GM12878 (cell line): ENCODE results near the gene DNAJC15. TPM values are rescaled to one million over a fixed set of nuclear protein-coding genes. Genes with fewer than 3 reads are reported as not detected.
"Not testable (repeated sequence)": the region's sequence is repeated elsewhere in the genome, so short reads cannot be mapped to it uniquely, and the experiment has no call there.

Experiments
- ATAC-seq: fragments of 200-7000 bp; cut with Tn5 transposase; 3 replicates; pipeline ENCODE4 v1.9.1; 2020; ENCODE audit warnings: mild to moderate bottlenecking, moderate library complexity
- BruUV-seq: library from RNA; stranded (reverse); fragments of 400-500 nt; replicated peaks from 2 replicates; lab custom pipeline; 2021; lab: Mats Ljungman, UMichigan
- CTCF ChIA-PET: fragments of 300-600 bp; sonication (Branson Sonifier 250); formaldehyde crosslinking; extraction: SDS; loops from one replicate; lab custom pipeline; 2021; ENCODE audit warnings: inconsistent platforms; lab: Yijun Ruan, JAX
- POLR2A ChIA-PET: fragments of 350-600 bp; formaldehyde crosslinking; extraction: SDS; loops from one replicate; lab custom pipeline; 2021; ENCODE audit warnings: inconsistent platforms; lab: Charles Lee
- RAD21 ChIA-PET: fragments of 300-600 bp; sonication (Branson Sonifier 250); formaldehyde crosslinking; loops from one replicate; lab custom pipeline; 2023; ENCODE audit warnings: antibody characterized with exemption; ENCODE audit not compliant: unreplicated experiment; lab: Charles Lee
- SMC1A ChIA-PET: fragments of 300-600 bp; sonication (Branson Sonifier 250); formaldehyde crosslinking; loops from one replicate; lab custom pipeline; 2023; ENCODE audit not compliant: unreplicated experiment, uncharacterized antibody; lab: Charles Lee
- DNase-seq: peaks from one replicate; pipeline ENCODE4 v3.0.0-alpha.2; 2011; ENCODE audit warnings: low read depth, low spot score
- FAIRE-seq: peaks from 3 replicates; lab custom pipeline; 2011; peaks lifted over from hg19 to GRCh38; lab: Jason Lieb, UNC
- H2AFZ ChIP-seq: 2 replicates; pipeline ENCODE4 v1.6.0; 2011; ENCODE audit warnings: low read depth, low read length, control low read depth; ENCODE audit not compliant: control insufficient read depth
- H3K27ac ChIP-seq: 2 replicates; pipeline ENCODE4 v1.5.1; 2011; ENCODE audit warnings: control low read depth; ENCODE audit not compliant: control insufficient read depth, insufficient read depth
- H3K27me3 ChIP-seq, 2 experiments: replicated peaks in 1 of 2; 2 replicates each; pipeline versions ENCODE4 v1.6.0 to v1.6.1; 2011; ENCODE audit warnings: low read length in 1 of 2; ENCODE audit not compliant: control insufficient read depth in 2 of 2, insufficient read depth in 2 of 2
- H3K36me3 ChIP-seq, 2 experiments: 2 replicates each; pipeline ENCODE4 v1.5.1; 2011; ENCODE audit warnings: low read length in 1 of 2; ENCODE audit not compliant: control insufficient read depth in 2 of 2, insufficient read depth in 2 of 2
- H3K4me1 ChIP-seq: 2 replicates; pipeline ENCODE4 v1.6.1; 2011; ENCODE audit warnings: mild to moderate bottlenecking, low read length, moderate library complexity, mixed read lengths; ENCODE audit not compliant: control insufficient read depth, insufficient read depth
- H3K4me2 ChIP-seq: 2 replicates; pipeline ENCODE4 v1.6.0; 2011; ENCODE audit warnings: control low read depth; ENCODE audit not compliant: control insufficient read depth, insufficient read depth
- H3K4me3 ChIP-seq: fragments of 200-600 bp; sonication (generic); 2 replicates; pipeline ENCODE4 v1.5.1; 2016
- H3K79me2 ChIP-seq: 2 replicates; pipeline ENCODE4 v1.6.0; 2011; ENCODE audit warnings: low read length; ENCODE audit not compliant: control insufficient read depth, insufficient read depth
- H3K9ac ChIP-seq: 2 replicates; pipeline ENCODE4 v1.8.0; 2011; ENCODE audit warnings: low read length, control low read depth, mixed read lengths; ENCODE audit not compliant: control insufficient read depth, insufficient read depth
- H3K9me3 ChIP-seq: replicated peaks from 3 replicates; pipeline ENCODE4 v1.5.1; 2011; ENCODE audit warnings: mild to moderate bottlenecking, low read length; ENCODE audit not compliant: control insufficient read depth, insufficient read depth
- H4K20me1 ChIP-seq: 2 replicates; pipeline ENCODE4 v1.6.0; 2011; ENCODE audit not compliant: control insufficient read depth, insufficient read depth
- ASH2L ChIP-seq: fragments of 300-600, 200-600 bp; sonication (generic); IDR thresholded peaks from 2 replicates; pipeline ENCODE4 v1.6.1; 2017; ENCODE audit warnings: low read depth, mild to moderate bottlenecking, borderline replicate concordance
- BHLHE40 ChIP-seq, 2 experiments: fragments of 450-650 bp in 1 of 2; IDR thresholded peaks; 2 replicates each; pipeline ENCODE4 v1.6.1; 2011 to 2017; ENCODE audit warnings: low read depth in 2 of 2, borderline replicate concordance in 1 of 2, improper control_type of control experiment in 1 of 2, low read length in 1 of 2, mild to moderate bottlenecking in 1 of 2
- ESRRA ChIP-seq: IDR thresholded peaks from 2 replicates; pipeline ENCODE4 v1.6.1; 2012; ENCODE audit warnings: mild to moderate bottlenecking, low read length, improper control_type of control experiment
- FOS ChIP-seq: IDR thresholded peaks from 3 replicates; pipeline ENCODE4 v1.6.1; 2011; ENCODE audit warnings: borderline replicate concordance; ENCODE audit not compliant: insufficient read length; ENCODE audit errors: extremely low read depth
- IKZF2 ChIP-seq, 2 experiments: fragments of 450-650 bp; IDR thresholded peaks; 2 replicates each; pipeline ENCODE4 v1.6.1; 2017; ENCODE audit warnings: mild to moderate bottlenecking in 2 of 2, moderate library complexity in 2 of 2
- NR2C2 ChIP-seq: IDR thresholded peaks from 2 replicates; pipeline ENCODE4 v1.6.1; 2011; ENCODE audit warnings: borderline replicate concordance, low read depth; ENCODE audit not compliant: control insufficient read depth, insufficient read length
- NR2F1 ChIP-seq: fragments of 450-650 bp; conservative IDR thresholded peaks from 2 replicates; pipeline ENCODE4 v1.6.1; 2017; ENCODE audit warnings: mild to moderate bottlenecking
- PML ChIP-seq: IDR thresholded peaks from 2 replicates; pipeline ENCODE4 v1.6.1; 2012; ENCODE audit warnings: low read length, inconsistent platforms
- POLR2AphosphoS2 ChIP-seq: IDR thresholded peaks from 2 replicates; pipeline ENCODE4 v1.6.1; 2011; ENCODE audit warnings: low read depth, mild to moderate bottlenecking, low read length, improper control_type of control experiment, moderate library complexity
- SRF ChIP-seq, 2 experiments: IDR thresholded peaks; 2 replicates each; pipeline ENCODE4 v1.6.1; 2011; ENCODE audit warnings: low read depth in 2 of 2, low read length in 2 of 2, mild to moderate bottlenecking in 1 of 2, moderate library complexity in 1 of 2
- TCF12 ChIP-seq: IDR thresholded peaks from 2 replicates; pipeline ENCODE4 v1.6.1; 2011; ENCODE audit warnings: low read depth, mild to moderate bottlenecking, low read length
- ZNF207 ChIP-seq: fragments of 450-650 bp; IDR thresholded peaks from 2 replicates; pipeline ENCODE4 v1.6.1; 2014; ENCODE audit warnings: antibody characterized with exemption, mild to moderate bottlenecking, borderline replicate concordance
- WGBS: methylation state at CpG from one replicate; pipeline ENCODE4 v1.1.6; 2016; ENCODE audit warnings: low lambda C conversion rate; ENCODE audit not compliant: insufficient replicate concordance, insufficient coverage; ENCODE audit errors: missing lambda C conversion rate; 5-methylcytosine and 5-hydroxymethylcytosine counted together
- in situ Hi-C: fragments of 300-500 bp; cut with MboI; formaldehyde crosslinking; loops from 9 replicates; pipeline ENCODE4 v1.14.3; 2018; ENCODE audit warnings: mixed read lengths
- intact Hi-C: fragments of 100-400 bp; cut with micrococcal nuclease; formaldehyde crosslinking; loops from one replicate; pipeline ENCODE4 v1.14.2; 2022; ENCODE audit not compliant: unreplicated experiment
- polyA plus RNA-seq, 11 experiments: library from polyadenylated mRNA; depleted of rRNA in 4 of 11; unstranded in 6 of 11; stranded (reverse) in 5 of 11; fragments of >200 nt; fragmentation: Nextera tagmentation in 4 of 11; fragmentation: Illumina TruSeq in 1 of 11; extraction: Ambion mirVana in 4 of 11; extraction: Trizol in 1 of 11; gene quantifications; 1 replicate in 1 of 11; 2 replicates in 10 of 11; pipeline versions ENCODE4 v1.2.1 to v1.2.3, GENCODE V29; 2011 to 2016; ENCODE audit warnings: inconsistent platforms in 2 of 11, missing spikeins in 2 of 11, low read depth in 1 of 11
- total RNA-seq, 4 experiments: library from RNA; depleted of rRNA in 3 of 4; stranded (reverse); fragments of >200 nt in 3 of 4; fragmentation: Illumina TruSeq in 1 of 4; extraction: Trizol in 1 of 4; gene quantifications; 2 replicates each; pipeline versions ENCODE4 v1.2.1 to v1.2.3, GENCODE V29; 2013 to 2021

The DNAJC15 gene
- total and polyA plus RNA-seq, 10 of the 15 experiments (the other 5 are each of a cell fraction or from before 2014, with no cell fraction given), result 13.1 to 104 (median 54.4) TPM

- FAIRE-seq, H3K27ac ChIP-seq, RAD21 ChIA-PET, H3K4me2 ChIP-seq, H3K9me3 ChIP-seq, DNase-seq, ATAC-seq, POLR2A ChIA-PET, H2AFZ ChIP-seq, H3K27me3 ChIP-seq, H3K36me3 ChIP-seq, intact Hi-C loops, H4K20me1 ChIP-seq, BruUV-seq, H3K9ac ChIP-seq, H3K4me3 ChIP-seq, CTCF ChIA-PET, in situ Hi-C loops: not testable (repeated sequence)
- Histone ChIP-seq H3K4me1 (peaks cover 15% of the 10 kb centered on the region), H3K79me2 (peaks cover 24% of the 10 kb centered on the region)
- 95% methylated on average over 4 of the region's 4 CpGs for WGBS
- SMC1A ChIA-PET, result interaction anchor here (7.6 kb wide), 1 partner anchor 13 kb away, joined by 46 read pairs; no protein-coding TSS in a partner anchor
Measured at GRCh38 chr13:43060806-43061205, 37.4 kb downstream of the DNAJC15 start.

DNA sequence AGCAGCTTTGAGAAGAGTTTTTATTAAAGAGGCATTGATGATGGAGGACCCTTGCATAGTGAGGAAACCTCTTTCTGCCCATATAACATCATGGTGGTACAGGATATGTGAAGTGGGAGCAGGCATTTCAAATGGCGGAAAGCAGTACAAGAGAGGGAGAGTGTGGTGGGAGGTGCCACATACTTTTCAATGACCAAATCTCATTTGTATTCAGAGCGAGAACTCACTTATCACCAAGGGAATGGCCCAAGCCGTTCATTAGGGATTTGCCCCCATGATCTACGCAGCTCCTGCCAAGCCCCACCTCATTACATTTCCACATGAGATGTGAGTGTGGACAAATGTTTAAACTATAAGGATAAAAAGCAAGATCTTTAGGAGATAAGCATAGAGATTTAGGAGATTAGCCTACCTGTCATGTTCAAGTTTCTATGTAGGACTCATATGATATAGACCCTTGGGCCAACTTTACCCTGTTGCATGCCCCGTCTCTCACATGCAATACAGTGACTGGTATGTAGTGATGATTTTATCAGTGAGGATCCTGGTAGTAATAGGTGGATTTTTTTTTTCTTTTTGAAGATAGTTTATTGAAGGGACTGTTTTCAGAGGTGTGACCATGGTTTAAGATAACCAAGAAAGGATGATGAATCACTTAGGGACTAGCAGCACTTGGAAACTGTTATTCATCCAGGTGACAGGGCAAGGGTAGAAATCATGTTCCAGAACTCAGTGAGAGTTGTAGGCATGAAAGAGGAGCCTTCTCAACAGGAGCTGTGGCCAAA, 38.3 kb downstream of the DNAJC15 start:
- FAIRE-seq (no peak), DNase-seq (no peak), ATAC-seq (no peak)
- H3K4me2 ChIP-seq, result no peak overlapping the region
- no peaks in the 10 kb centered on the region; the same call in 1 of the 2 replicates for H4K20me1 ChIP-seq
- ChIA-PET POLR2A (interaction anchor here (0.6 to 1.7 kb wide), 2 partner anchors 14 to 47 kb away, joined by 3 to 5 read pairs; no protein-coding TSS in a partner anchor), RAD21 (no interaction called here), CTCF (interaction anchor here (1.2 kb wide), 1 partner anchor 71 kb away, joined by 3 read pairs; no protein-coding TSS in a partner anchor), SMC1A (interaction anchor here (0.6 to 7.6 kb wide), 2 partner anchors 11 to 13 kb away, joined by 3 to 46 read pairs; no protein-coding TSS in a partner anchor)
- no peaks in the 10 kb centered on the region for H3K27me3 ChIP-seq
- H2AFZ ChIP-seq, result no peak overlapping the region
- H3K79me2 ChIP-seq, result peaks cover 20% of the 10 kb centered on the region
- intact Hi-C loops, result no loop called here
- BruUV-seq, result no TSS peak
- H3K4me3 ChIP-seq, result no peak overlapping the region
- in situ Hi-C loops, result no loop called here
- TF ChIP-seq TCF12 (no peak), BHLHE40 (IDR thresholded peaks at IDR 0.05; ENCODE audit: borderline replicate concordance in 1 of 2, low read depth in 2 of 2, low read length in 1 of 2) (no peak), PML (no peak), SRF (IDR thresholded peaks at IDR 0.05; ENCODE audit: low read depth in 2 of 2, low read length in 2 of 2) (no peak), NR2F1 (no peak), FOS (no peak), NR2C2 (no peak), ZNF207 (no peak), ASH2L (no peak), ESRRA (no peak), POLR2AphosphoS2 (no peak), IKZF2 (IDR thresholded peaks at IDR 0.05) (no peak)
- 80% methylated on average over 5 of the region's 5 CpGs for WGBS
- no peak overlapping the region for H3K9ac ChIP-seq
- H3K4me1 ChIP-seq, result peaks cover 15% of the 10 kb centered on the region
- H3K9me3 ChIP-seq, result no peaks in the 10 kb centered on the region
- H3K36me3 ChIP-seq, result peaks cover 0 to 2% of the 10 kb centered on the region in 2 experiments; a peak in 2 of 4 replicates
- H3K27ac ChIP-seq, result no peak overlapping the region
